Superior temporal gyrus (tissue), 1 donor: ENCODE measurements around the gene LEMD2.

Source experiments
- DNase-seq: peaks from one replicate; pipeline ENCODE4 v3.0.0-alpha.2; 2016; ENCODE audit errors: extremely low spot score

The LEMD2 gene

GRCh38 chr6:33774774-33775173 lies 14.2 kb downstream of the LEMD2 start:
- DNase-seq, result no peak

- no peak for DNase-seq
Observed at GRCh38 chr6:33772902-33773472, 15.9 kb downstream of the LEMD2 start.

- DNase-seq, result no peak
Observed at GRCh38 chr6:33772082-33772830, 16.7 kb downstream of the LEMD2 start.

- peak; percentile 65 for DNase-seq
Observed at GRCh38 chr6:33771146-33772081, 17.5 kb downstream of the LEMD2 start.

- no peak for DNase-seq
Observed at GRCh38 chr6:33770833-33771145, 18.1 kb downstream of the LEMD2 start.

- DNase-seq, result no peak
Observed at GRCh38 chr6:33770124-33770832, 18.7 kb downstream of the LEMD2 start.

- DNase-seq, result no peak
Observed at GRCh38 chr6:33769248-33769821, 19.6 kb downstream of the LEMD2 start.

- peak; percentile 77 for DNase-seq
Observed at GRCh38 chr6:33768644-33769120, 20.2 kb downstream of the LEMD2 start.

GRCh38 chr6:33766921-33767907 lies 21.7 kb downstream of the LEMD2 start:
- DNase-seq, result no peak

GRCh38 chr6:33765368-33765767 lies 23.6 kb downstream of the LEMD2 start:
- DNase-seq, result no peak

- no peak for DNase-seq
Observed at GRCh38 chr6:33764036-33764435, 24.9 kb downstream of the LEMD2 start.

GRCh38 chr6:33763483-33763882 lies 25.4 kb downstream of the LEMD2 start:
- DNase-seq, result no peak

- DNase-seq, result no peak
Observed at GRCh38 chr6:33762713-33763112, 26.2 kb downstream of the LEMD2 start.

- peak; percentile 79 for DNase-seq
Observed at GRCh38 chr6:33761922-33762629, 26.9 kb downstream of the LEMD2 start.

- DNase-seq, result no peak
Observed at GRCh38 chr6:33761581-33761921, 27.4 kb downstream of the LEMD2 start.

GRCh38 chr6:33759887-33760629 lies 28.9 kb downstream of the LEMD2 start:
- DNase-seq, result no peak

GRCh38 chr6:33758815-33759216 lies 30.1 kb downstream of the LEMD2 start:
- no peak for DNase-seq

GRCh38 chr6:33757906-33758305 lies 31.0 kb downstream of the LEMD2 start:
- no peak for DNase-seq

GRCh38 chr6:33757113-33757512 lies 31.8 kb downstream of the LEMD2 start:
- DNase-seq, result no peak
